NCI-H2081 (cell line): ENCODE results near the gene BPIFB3.
"Not testable (repeated sequence)": the region's sequence is repeated elsewhere in the genome, so short reads cannot be mapped to it uniquely, and the experiment has no call there.

Experiments used
- DNase-seq, 2 experiments: peaks; one replicate each; lab custom pipeline; 2025; lab: John Stamatoyannopoulos, UW

The BPIFB3 gene

DNA sequence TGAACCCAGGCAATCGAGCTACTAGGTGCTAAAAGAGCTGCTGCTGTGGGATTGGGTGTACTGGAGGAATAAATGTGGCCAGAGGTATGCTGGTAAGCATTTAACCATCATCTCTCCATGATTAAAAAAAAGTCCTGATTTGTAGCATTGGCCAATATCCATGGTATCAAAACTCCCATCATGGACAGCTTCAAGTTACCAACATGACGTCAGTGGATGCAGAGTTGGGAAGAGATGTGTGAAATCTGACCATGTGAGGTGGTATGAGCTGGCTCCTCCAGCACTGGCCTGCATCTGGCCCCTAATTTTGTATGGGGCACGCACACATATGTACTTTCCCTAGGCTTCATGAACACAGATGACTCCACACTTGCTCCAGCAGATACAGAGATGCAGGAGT lies 37.4 kb downstream of the BPIFB3 start:
- DNase-seq, result no peak

DNA sequence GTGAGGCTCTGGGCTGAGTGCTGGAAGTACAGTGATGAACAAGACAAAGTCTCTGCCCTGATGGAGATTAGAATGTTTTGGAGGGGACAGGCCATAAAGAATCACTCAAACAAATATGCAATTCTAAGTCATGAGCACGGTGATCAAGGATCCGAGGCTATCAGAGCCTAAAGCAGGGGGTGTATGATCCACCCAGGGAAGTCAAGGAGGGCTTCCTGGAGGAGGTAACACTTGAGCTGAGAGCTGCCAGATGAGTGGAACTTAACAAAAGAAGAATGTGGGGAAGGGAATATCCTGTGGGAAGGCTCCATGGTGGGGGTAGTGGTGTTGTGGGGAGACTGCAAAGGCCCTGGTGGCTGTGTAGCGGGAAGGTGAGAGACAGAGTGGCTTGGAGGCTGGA lies 38.0 kb downstream of the BPIFB3 start:
- DNase-seq, result no peak

DNA sequence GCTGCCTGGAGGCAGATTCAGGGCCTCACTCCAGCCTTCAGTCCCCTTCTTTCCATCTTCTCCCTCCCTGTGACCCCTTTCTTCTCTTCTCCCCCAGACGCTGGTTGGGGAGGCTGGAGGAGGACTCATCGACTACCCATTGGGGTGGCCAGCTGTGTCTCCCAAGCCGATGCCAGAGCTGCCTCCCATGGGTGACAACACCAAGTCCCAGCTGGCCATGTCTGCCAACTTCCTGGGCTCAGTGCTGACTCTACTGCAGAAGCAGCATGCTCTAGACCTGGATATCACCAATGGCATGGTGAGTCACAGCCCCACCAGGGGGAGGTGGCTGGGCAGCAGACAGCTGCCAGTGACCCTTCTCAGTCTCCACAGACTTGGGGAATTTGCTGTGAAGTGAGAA lies 38.7 kb downstream of the BPIFB3 start:
- DNase-seq, result no peak

DNA sequence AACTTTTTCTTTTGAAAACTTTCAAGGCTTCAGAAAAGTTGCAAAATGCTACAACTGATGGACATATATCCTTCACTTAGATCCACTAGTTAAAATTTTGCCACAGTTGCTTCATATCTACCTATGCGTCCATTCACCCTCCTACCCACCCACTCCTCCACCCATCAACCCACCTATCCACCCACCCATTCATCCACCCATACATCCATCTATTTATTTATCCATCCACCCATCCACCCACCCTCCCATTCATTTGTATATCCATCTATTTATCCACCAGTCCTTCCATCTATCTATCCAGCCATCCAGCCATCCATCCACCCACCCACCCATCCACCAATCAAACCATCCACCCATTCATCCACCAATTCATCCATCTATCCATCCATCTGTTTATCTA lies 39.4 kb downstream of the BPIFB3 start:
- DNase-seq, result no peak

DNA sequence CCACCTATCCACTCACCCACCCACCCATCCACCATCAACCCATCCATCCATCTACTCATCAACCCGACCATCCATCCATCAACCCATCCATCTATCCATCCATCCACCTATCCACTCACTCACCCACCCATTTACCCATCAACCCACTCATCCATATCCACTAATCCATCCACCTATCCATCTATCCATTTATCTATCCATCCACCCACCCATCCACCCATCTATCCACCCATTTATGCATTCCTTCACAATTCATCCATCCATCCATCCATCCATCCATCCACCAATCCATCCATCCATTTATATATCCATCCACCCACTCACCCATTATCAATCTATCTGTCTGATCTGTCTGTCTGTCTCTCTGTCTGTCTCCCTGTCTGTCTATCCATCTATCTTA lies 39.9 kb downstream of the BPIFB3 start:
- no peak for DNase-seq

DNA sequence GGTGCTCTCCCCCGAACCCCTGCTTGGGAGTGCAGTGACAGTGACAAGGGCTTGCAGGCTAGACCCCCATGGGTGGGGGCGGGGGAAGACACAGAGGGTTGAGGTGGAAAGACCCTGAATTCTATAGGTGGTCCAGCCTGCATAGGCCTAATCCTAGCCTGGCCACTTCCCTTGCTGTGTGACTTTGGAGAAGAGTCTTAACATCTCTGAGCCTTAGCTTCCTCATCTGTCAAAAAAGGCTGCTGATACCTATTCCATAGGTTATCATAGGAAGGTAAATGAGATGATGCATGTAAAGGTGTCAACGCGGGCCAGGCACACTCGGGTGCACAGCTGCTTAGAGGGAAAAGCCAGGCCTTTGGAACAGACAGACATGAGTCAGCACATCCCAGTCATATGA lies 41.5 kb downstream of the BPIFB3 start:
- no peak for DNase-seq

DNA sequence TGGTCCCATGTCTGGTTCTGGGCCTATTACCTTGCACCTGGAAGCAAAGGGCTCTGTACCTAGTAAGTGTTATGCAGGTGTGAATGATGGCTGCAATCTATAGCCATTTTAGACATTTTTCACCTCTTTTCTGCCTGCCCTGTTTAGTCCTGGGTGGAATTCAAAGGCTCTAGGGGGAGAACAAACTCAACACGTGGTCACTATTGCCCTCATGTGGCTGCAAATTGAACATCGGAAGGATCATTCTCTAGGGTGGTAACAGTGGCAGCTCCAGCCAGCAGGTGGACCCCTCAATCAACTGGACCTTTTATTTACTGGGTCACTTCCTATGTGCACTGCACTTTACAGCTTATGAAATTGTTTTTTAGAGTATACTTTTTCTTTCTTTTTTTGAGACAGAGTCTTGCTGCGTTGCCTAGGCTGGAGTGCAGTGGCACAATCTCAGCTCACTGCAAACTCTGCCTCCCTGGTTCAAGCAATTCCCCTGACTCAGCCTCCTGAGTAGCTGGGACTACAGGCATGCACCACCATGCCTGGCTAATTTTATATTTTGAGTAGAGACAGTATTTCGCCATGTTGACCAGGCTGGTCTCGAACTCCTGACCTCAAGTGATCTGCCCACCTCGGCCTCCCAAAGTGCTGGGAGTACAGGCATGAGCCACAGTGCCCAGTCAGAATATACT lies 42.3 kb downstream of the BPIFB3 start:
- DNase-seq, result peak; percentile 59 to 75

DNA sequence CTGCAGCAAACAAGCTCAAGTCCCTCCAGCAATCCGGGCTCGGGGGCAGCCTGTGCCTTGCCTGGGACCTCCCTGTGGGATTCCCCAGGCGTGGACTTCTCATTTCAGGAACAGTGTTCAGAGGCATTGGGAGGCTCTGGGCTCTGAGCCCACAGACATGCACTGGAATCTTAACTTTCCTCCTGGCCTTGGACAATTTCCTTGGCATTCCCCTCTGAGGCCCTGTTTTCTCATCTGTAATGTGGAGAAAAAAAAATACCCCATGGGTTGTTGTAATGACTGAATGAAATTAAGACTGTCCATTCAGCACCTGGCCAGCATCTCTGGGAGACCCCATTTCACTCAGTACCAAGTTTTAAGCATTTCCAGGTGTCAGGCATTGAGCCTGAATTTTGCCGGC lies 43.3 kb downstream of the BPIFB3 start:
- no peak for DNase-seq

DNA sequence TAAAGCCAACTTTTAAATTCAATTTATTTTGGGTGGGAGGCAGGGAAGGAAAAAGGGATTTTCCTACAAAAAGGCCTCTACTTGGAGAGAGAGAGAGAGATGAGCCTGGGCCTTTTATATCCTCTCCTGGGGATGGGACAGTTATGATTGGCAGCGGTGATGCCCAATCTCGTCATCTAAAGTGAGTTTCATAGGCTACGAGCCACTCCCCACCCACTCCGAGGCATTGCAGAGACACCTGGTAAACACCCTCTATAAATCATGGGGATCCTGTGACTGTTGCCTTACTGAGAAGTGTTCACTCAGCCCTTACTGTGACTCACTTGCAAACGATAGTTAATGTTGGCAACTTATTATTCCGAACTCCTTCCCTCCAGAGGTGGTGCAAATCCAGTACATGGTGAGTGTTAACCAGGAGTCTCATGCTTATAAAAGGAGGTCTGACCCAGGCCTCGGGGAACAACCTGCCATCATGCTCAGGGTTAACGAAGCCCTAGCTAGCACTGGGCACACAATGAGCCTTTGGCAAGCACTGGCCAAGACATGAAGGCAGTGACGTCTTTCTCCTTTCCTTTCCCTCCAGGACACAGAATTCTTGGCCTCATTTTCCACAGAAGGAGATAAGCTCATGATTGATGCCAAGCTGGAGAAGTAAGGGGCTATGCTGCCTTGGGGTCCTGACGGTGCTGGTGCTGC lies 46.3 kb downstream of the BPIFB3 start:
- no peak for DNase-seq

DNA sequence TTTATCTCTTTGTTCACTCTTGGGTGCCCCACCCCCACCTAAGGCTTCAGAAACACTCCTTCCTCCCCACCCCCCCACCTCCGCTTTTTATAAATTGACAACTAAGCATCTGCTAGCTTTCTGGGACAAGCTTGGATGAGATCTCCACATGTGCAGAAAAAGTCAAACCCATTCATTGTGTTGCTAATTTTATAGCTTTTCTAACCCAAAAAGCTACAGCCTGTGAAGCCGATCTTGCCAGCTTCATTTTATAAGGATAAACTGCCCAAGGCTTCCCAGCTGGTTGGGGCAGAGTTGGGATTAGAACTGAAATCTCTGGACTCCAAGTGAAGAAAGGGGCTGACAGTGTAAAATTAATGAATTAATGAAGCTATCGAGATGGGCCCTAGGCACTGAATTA lies 49.9 kb downstream of the BPIFB3 start:
- no peak for DNase-seq

DNA sequence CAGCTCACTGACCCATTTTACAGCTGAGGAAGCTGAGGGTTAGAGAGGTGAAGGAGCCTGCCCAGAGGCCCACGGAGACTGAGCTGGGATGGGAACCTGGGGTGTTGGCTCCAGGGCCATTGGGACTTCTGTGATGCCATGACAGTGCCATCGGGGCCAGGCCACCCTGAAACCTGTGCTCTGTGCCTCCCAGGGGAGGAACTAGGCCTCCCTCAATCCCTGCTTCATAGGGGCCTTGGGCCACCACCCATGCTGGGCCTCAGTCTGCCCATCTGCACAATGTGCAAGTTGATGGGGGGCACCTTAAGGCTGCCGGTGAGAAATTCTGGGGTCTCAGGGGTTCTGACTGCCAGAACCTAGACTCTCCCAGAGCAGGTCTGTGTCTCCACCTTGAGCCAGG lies 50.6 kb downstream of the BPIFB3 start:
- DNase-seq, result no peak

DNA sequence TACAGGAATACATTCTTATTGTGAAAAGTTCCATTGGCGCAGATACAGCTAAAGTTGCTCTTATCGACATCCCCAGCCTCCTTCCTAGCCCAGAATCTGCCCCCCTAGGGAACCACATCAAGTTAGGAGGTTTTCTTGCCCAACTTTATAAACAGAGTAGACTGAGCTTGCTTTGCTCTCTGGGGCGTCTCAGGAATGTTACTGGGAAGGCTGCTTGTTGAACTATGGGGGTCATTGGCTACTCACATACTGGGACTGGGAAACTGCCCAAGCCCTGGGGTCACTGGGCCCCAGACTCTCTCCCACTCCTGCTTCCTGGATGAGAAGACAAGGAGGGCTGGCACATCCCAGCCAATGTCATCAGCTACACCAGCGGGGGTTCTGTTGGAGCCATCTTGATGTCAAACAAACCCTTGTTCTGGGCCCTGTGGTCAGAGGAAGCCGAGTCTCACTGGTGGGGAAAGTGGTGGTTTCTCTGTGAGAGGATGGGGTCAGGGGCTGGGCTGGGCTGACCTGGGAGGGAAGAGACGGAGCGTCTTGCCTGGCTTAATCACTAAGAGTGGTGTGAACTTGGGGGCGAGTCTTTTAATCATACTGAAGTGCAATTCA lies 51.7 kb downstream of the BPIFB3 start:
- no peak for DNase-seq

DNA sequence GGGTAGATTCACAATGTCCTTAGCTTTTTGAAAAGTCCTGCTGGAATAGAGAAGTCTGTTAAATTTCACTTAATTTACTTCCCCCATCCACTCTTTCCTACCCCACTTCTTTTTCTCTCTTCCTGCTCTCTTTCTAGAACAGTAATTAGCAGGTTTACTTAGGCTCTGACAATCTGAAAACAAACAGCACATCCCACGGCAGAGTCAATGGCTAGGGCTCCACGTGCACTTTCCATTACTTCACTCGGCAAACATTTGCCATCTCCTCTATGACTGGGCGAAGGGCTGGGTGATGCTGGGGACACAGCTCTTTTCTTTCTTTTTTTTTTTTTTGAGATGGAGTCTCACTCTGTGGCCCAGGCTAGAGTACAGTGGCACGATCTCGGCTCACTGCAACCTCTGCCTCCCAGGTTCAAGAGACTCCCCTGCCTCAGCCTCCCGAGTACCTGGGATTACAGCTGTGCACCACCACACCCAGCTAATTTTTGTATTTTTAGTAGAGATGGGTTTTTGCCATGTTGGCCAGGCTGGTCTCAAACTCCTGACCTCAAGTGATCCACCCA lies 52.4 kb downstream of the BPIFB3 start:
- DNase-seq, result peak in 1 of 2 experiments; percentile 50

DNA sequence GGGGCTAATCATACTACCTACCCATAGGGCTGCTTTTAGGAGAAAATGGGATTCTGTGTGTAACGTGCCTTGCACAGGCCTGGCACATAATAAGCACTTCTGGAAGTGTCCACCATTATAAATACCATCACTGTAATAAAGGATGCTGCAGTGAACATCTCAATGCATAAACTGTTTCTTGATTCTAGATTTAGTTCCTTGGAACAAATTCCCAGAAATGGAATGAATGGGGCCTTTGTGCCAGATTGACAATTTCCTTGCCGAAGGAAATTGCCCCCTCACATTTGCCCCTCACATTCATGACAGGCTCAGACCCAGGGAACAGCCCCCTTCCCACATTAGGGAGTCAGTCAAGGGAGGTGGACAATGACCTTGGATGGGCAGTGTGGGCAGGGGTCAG lies 55.0 kb downstream of the BPIFB3 start:
- no peak for DNase-seq

DNA sequence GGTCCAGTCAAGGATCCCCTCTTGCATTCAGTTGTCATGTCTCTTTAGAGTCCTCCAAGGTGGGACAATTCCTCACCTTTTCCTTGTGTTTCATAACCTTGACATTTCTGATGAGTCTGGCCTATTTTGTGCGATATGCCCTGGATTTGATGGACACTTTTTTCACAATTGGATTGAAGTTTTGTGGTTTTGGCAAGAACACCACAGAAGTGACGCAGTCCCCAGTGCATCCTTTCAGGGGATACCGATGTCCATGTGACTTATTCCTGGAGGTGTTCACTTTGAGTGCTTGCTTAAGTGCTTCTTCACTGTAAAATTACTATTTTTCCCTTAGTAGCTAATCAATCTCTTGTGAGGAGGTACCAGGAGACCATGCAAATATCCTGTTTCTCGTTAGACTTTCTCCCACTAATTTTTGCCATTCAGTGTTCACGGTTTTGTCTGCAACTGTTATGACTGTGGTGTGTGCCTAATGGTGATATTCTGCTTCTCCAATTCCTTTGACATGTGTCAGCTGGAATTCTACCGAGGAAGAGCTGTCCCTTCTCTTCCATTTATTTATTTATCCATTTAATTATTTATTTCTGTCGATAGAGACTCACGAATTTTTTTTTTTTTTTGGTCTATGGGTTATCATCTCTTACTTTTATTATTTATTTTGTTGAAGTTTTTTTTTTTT lies 56.6 kb downstream of the BPIFB3 start:
- DNase-seq, result no peak

DNA sequence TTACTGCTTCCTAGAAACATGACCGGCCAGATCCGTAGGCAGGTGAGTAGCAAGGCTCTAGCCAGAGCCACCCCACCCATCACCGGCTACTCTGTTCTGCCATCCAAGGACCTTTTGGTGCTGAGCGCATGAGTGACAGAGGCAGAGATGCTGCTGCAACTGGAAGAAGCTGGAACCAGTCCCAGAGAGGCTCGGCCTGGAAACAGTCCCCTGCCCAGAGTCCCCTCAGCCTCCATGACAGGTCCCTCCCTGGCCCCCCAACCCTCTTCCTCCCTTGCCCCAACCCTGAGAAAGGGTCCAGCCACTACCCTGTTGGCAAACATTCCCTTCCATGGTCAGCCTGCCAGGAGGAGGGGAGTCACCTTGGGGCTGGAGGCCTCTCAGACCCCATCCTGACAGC lies 57.6 kb downstream of the BPIFB3 start:
- no peak for DNase-seq

DNA sequence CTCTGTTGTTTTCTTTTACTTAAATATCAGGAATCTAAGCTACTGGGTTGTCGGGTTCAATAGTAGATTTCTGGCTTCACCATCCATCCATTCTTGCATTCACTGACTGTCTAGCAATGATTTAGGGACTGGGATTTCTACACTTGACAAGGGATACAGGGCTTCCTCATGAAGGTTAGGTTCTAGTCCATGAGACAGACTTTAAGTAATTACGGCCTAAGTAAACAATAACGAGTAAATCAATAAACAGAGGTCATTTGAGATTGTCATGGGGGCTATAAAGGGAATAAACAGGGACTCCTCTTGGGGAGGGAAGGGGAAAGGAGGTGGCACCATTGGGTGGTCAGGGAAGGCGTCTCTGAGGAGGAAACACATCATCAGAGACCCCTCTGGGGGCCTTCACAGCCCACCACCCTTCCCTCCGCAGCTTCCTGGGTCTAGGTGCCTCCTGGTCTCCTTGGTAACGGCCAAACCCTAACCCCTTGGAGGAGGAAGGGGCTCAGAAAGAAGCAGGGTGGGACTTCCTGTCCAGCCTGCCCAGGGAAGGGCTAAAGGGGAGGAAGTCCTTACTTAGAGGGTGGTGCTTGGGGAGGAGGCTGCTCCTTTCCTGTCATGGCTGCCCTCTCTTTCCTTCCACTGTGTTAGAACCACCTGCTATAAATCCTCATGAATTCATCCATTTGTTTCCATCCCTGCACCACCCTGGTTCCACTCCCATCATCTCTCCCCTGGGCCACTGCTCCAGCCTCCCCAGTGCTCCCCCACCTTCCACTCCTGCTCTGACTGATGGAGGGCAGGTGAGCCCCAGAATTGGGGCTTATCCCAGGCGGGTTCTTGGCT lies 59.1 kb downstream of the BPIFB3 start:
- DNase-seq, result no peak

DNA sequence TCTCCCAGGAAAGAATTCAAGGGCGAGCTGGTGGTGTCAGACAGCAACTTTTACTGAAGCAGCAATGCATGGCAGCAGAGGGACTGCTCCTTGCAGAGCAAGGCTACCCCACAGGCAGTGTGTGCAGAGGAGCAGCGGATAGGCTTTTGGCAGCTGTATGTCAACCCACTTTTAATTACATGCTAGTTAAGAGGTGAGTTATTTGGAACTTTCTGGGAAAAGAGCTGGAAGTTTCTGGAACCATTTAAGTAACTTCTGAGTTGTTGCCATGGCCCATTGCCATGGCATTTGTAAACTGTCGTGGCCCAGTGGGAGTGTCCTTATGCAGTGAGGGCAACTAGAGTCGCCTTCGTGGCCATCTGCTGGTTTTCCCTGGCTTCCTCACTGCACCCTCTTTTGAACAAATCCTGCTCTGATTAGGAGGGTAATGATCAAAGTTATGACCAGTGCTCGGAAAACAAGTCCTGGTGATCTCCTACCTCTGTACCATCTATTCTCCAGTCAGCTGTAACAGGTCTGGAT lies 59.7 kb downstream of the BPIFB3 start:
- DNase-seq, result no peak

DNA sequence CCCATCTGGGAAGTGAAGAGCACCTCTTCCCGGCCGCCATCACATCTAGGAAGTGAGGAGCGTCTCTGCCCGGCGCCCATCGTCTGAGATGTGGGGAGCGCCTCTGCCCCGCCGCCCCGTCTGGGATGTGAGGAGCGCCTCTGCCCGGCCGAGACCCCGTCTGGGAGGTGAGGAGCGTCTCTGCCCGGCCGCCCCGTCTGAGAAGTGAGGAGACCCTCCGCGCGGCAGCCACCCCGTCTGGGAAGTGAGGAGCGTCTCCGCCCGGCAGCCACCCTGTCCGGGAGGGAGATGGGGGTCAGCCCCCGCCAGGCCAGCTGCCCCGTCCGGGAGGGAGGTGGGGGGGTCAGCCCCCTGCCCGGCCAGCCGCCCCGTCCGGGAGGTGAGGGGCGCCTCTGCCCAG lies 61.8 kb downstream of the BPIFB3 start:
- not testable (repeated sequence) for DNase-seq

DNA sequence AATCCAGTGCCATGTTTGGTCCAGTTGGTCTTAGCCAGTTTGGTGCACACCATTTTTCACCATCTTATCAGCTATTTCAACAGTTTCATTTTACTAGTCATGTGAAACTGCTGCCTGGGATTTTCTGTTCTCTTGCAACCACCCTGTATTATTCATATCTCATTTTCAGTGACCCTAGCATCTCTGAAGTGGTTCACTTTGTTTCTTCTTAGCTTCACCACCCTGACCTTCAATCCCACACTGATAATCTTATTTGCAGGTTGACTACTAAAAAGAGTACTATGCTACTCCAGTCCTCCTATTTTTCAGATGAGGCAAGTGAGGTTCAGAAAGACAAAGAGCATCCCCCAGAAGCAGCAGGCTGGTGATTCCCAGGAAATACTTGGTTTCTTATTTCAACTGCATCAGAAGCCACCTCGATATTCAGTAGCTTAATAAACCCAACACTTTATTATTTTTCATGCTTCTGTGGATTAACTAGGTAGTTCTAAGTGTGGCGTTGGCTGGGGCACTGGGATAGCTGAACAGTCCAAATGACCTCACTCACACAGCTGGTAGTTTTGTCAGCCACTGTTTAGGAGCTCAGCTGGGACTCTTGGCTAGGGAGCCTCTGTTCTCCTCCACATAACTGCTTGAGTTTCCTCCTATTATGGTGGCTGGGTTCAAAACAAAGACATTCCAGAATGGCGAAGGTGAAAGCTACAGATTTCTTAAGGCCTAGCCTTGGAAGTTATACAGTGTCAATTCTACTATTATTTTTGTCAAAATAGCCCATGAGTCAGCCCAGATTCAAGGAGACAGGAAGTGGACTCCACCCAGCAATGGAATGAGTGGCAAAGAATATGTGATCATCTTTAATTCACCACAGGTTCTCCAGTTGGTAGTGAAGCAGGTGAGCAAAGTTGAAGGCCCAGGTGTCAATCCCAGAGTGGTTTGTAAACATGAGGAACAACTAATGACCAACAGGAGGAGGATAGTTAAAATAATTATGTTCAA lies 66.3 kb downstream of the BPIFB3 start:
- DNase-seq, result no peak
